ENCODE measurements around the gene HOXC6. TPM values are rescaled to one million over a fixed set of nuclear protein-coding genes. Genes with fewer than 3 reads are reported as not detected.
"Not testable (repeated sequence)": the region's sequence is repeated elsewhere in the genome, so short reads cannot be mapped to it uniquely, and the experiment has no call there.

Gene HOXC6
- total RNA-seq, 2 experiments from 2014 or later: not detected

- no peaks in the 10 kb centered on the region for H3K36me3 Mint-ChIP-seq (ENCODE audit: low read depth)
- H3K4me3 Mint-ChIP-seq: no peak overlapping the region
- CTCF ChIA-PET: interaction anchor here (1.0 to 2.1 kb wide), 5 partner anchors 9 to 151 kb away, joined by 4 to 11 read pairs (median 5); partner anchors contain the start of genes HOXC4 and HOXC5
- no peaks in the 10 kb centered on the region for H3K9me3 Mint-ChIP-seq
- ATAC-seq: no peak
- TF ChIP-seq CTCF (IDR thresholded peaks at IDR 0.05): no peak
- H3K27ac Mint-ChIP-seq: no peak overlapping the region
- POLR2A ChIA-PET: interaction anchor here (0.7 kb wide), 1 partner anchor 158 kb away, joined by 3 read pairs; no protein-coding TSS in a partner anchor
- intact Hi-C loops (cut with micrococcal nuclease): no loop called here
- DNase-seq: no peak
- H3K27me3 Mint-ChIP-seq: peaks cover 73% of the 10 kb centered on the region
- H3K4me1 Mint-ChIP-seq (ENCODE audit: low read depth): peaks cover 8% of the 10 kb centered on the region
Observed at GRCh38 chr12:54040648-54041047, 12.4 kb downstream of the HOXC6 start.

DNA sequence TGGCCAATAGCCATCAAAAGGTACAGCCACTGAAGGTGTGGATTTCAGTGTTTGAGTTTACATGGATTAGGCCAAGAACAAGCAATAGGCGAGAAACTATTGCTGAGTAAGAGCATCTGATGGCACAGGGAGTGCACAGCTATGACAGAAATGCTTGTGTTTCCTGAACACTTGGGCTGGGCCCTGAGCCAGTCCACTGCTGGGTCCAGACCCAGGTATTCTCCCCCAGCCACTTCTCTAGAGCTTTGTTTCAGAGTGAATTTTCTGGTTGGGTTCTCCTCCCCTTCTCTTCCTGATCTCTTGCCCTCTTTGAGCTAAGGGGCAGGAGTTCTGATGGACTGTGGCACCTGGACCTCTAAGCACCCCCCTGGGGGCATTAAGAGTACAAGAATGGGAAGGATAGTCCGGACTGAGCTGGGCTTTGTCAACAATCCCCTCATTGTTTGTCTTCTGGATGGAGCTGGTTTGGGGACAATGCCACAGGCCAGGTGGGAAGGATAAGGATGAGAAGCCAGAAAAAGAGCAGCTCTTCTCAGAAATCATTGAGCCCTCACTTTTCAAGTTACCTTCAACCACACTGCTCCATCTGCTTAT, 13.0 kb downstream of the HOXC6 start:
- ATAC-seq (no peak), DNase-seq (no peak)
- Mint-ChIP-seq H3K4me3 (no peak overlapping the region), H3K9me3 (no peaks in the 10 kb centered on the region), H3K27ac (no peak overlapping the region), H3K27me3 (peaks cover 74% of the 10 kb centered on the region), H3K4me1 (ENCODE audit: low read depth) (peaks cover 8% of the 10 kb centered on the region), H3K36me3 (ENCODE audit: low read depth) (no peaks in the 10 kb centered on the region)
- POLR2A ChIA-PET: interaction anchor here (0.7 kb wide), 1 partner anchor 157 kb away, joined by 3 read pairs; no protein-coding TSS in a partner anchor
- TF ChIP-seq CTCF (IDR thresholded peaks at IDR 0.05): no peak
- CTCF ChIA-PET: interaction anchor here (1.0 to 2.1 kb wide), 5 partner anchors 9 to 150 kb away, joined by 4 to 11 read pairs (median 5); partner anchors contain the start of genes HOXC4 and HOXC5
- intact Hi-C loops (cut with micrococcal nuclease): no loop called here

DNA sequence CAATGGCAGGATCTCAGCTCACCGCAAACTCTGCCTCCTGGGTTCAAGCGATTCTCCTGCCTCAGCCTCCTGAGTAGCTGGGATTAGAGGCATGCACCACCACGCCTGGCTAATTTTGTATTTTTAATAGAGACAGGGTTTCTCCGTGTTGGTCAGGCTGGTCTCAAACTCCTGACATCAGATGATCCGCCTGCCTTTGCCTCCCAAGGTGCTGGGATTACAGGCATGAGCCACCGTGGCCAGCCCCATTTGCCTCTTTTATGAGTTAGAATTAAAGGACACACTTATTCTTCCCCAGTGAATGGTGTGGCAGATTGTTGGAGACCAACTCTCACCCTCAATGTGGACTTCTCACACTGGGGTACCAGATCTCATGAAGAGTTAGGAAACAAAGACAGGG, 13.8 kb downstream of the HOXC6 start:
- H3K4me3 Mint-ChIP-seq; H3K9me3 Mint-ChIP-seq; intact Hi-C loops (cut with micrococcal nuclease); CTCF ChIA-PET; POLR2A ChIA-PET; ATAC-seq; DNase-seq; H3K27ac Mint-ChIP-seq; H3K36me3 Mint-ChIP-seq (ENCODE audit: low read depth): not testable (repeated sequence)
- Mint-ChIP-seq H3K4me1 (ENCODE audit: low read depth) (peaks cover 11% of the 10 kb centered on the region), H3K27me3 (peaks cover 76% of the 10 kb centered on the region)

GRCh38 chr12:54042970-54043853, 15.0 kb downstream of the HOXC6 start:
- no peak for ATAC-seq
- no peak for TF ChIP-seq CTCF (IDR thresholded peaks at IDR 0.05)

DNA sequence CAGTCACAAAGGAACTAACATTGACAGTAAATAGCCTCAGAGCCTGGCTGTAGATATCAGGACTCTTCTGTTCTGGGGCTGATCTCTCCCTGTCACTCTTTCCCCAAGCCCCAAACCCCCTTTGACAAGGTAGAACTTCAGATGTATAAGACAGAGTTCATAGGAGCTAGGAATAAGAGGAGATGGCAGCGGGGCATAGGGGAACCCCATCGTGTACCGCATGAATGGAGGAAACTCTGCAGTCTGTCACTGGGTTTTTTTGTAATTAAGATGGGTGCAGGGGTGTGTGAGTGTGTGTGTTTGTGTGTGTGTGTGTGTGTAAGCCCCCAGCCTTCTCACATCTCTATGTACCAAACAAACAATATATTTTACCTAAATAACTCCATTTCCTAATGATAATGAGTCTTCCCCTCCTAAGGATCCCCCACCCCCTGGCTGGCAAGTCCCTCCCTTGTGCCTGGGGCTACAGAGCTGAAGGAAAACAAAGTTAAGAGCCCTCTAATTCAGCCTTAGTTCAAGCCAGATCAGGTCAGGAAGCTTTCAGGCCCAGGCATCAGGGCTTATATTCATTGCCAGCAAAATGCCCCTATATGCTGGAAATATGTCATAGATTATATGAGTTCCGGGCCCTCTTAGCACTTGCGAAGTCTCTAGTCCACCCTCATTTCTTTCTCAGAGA, 16.3 kb downstream of the HOXC6 start:
- POLR2A ChIA-PET: interaction anchor here (1.3 kb wide), 1 partner anchor 23 kb away, joined by 3 read pairs; no protein-coding TSS in a partner anchor
- Mint-ChIP-seq H3K4me3 (no peak overlapping the region), H3K27ac (no peak overlapping the region), H3K27me3 (peaks cover 82% of the 10 kb centered on the region), H3K36me3 (ENCODE audit: low read depth) (no peaks in the 10 kb centered on the region), H3K9me3 (no peaks in the 10 kb centered on the region), H3K4me1 (ENCODE audit: low read depth) (peaks cover 12% of the 10 kb centered on the region)
- TF ChIP-seq CTCF (IDR thresholded peaks at IDR 0.05): no peak
- intact Hi-C loops (cut with micrococcal nuclease): no loop called here
- no peak for DNase-seq
- CTCF ChIA-PET: interaction anchor here (0.7 to 2.9 kb wide), 9 partner anchors 9 to 298 kb away, joined by 3 to 11 read pairs (median 3); partner anchors contain the start of genes HOXC10, HOXC4 and HOXC5
- no peak for ATAC-seq

More at GRCh38 chr12:54042970-54043853, 15.0 kb downstream of the HOXC6 start:
- Mint-ChIP-seq H3K36me3 (ENCODE audit: low read depth) (no peaks in the 10 kb centered on the region), H3K4me3 (no peak overlapping the region), H3K27me3 (peaks cover 81% of the 10 kb centered on the region), H3K27ac (no peak overlapping the region), H3K4me1 (ENCODE audit: low read depth) (peaks cover 12% of the 10 kb centered on the region), H3K9me3 (no peaks in the 10 kb centered on the region)
- ChIA-PET CTCF (interaction anchor here (0.6 to 2.9 kb wide), 3 partner anchors 10 to 38 kb away, joined by 4 to 11 read pairs (median 11); partner anchors contain the start of genes HOXC4 and HOXC5), POLR2A (no interaction called here)
- intact Hi-C loops (cut with micrococcal nuclease): no loop called here
- DNase-seq: no peak
